ENCODE results near the gene ZNF865.

The ZNF865 gene

GRCh38 chr19:55588738-55589137, 16.7 kb upstream of the ZNF865 start:
- no peak for DNase-seq

- no peak for DNase-seq
Observed at GRCh38 chr19:55590109-55590508, 15.3 kb upstream of the ZNF865 start.

- DNase-seq: peak; percentile 24
Observed at GRCh38 chr19:55590617-55591016, 14.8 kb upstream of the ZNF865 start.

GRCh38 chr19:55591555-55591954, 13.9 kb upstream of the ZNF865 start:
- no peak for DNase-seq

- no peak for DNase-seq
Observed at GRCh38 chr19:55592391-55593090, 12.9 kb upstream of the ZNF865 start.

GRCh38 chr19:55593096-55593772, 12.2 kb upstream of the ZNF865 start:
- DNase-seq: no peak

- DNase-seq: no peak
Observed at GRCh38 chr19:55594996-55595545, 10.4 kb upstream of the ZNF865 start.

- no peak for DNase-seq
Observed at GRCh38 chr19:55596304-55596703, 9.1 kb upstream of the ZNF865 start.

GRCh38 chr19:55597501-55597921, 7.9 kb upstream of the ZNF865 start:
- no peak for DNase-seq

GRCh38 chr19:55598034-55598433, 7.4 kb upstream of the ZNF865 start:
- DNase-seq: no peak

GRCh38 chr19:55598719-55599467, 6.6 kb upstream of the ZNF865 start:
- peak; percentile 95 for DNase-seq

- peak; percentile 100 for DNase-seq
Observed at GRCh38 chr19:55599468-55599841, 6.0 kb upstream of the ZNF865 start, which contains the start of gene FIZ1. FIZ1 (minus strand) TSS chr19:55599517; CDS start chr19:55597865, 1,652 bp downstream.

GRCh38 chr19:55599842-55600661, 5.4 kb upstream of the ZNF865 start, which contains the start of gene ZNF524:
ZNF524 (plus strand) TSS chr19:55600288; CDS start chr19:55602113, 1,825 bp downstream.
- peak; percentile 96 for DNase-seq

GRCh38 chr19:55600662-55601028, 4.8 kb upstream of the ZNF865 start:
- no peak for DNase-seq

- no peak for DNase-seq
Observed at GRCh38 chr19:55601084-55601483, 4.4 kb upstream of the ZNF865 start.

GRCh38 chr19:55602104-55603001, 3.1 kb upstream of the ZNF865 start:
- DNase-seq: no peak

GRCh38 chr19:55603115-55603514, 2.3 kb upstream of the ZNF865 start:
- DNase-seq: no peak

GRCh38 chr19:55603581-55604292, 1.7 kb upstream of the ZNF865 start:
- no peak for DNase-seq

GRCh38 chr19:55605207-55605636, 225 bp upstream of the ZNF865 start:
- peak; percentile 98 for DNase-seq

- no peak for DNase-seq
Observed at GRCh38 chr19:55606471-55606787, 982 bp downstream of the ZNF865 start.

- DNase-seq: no peak
Observed at GRCh38 chr19:55606817-55607216, 1.4 kb downstream of the ZNF865 start.

All from NCI-H146 (cell line).